Prostate gland (tissue), 2 donors: ENCODE data around the gene ASPHD1. TPM values are rescaled to one million over a fixed set of nuclear protein-coding genes. Genes with fewer than 3 reads are reported as not detected.

Experiments
- DNase-seq: peaks from one replicate; pipeline ENCODE4 v3.0.0-alpha.2; 2019; ENCODE audit warnings: low spot score
- H3K27ac ChIP-seq, 2 donors: fragments of 200-600 bp; sonication (generic); 2 replicates each; pipeline ENCODE4 v1.5.1; 2017 to 2019
- H3K27me3 ChIP-seq: fragments of 200-600 bp; sonication (generic); replicated peaks from 2 replicates; pipeline ENCODE4 v1.5.1; 2019; ENCODE audit not compliant: insufficient read depth
- H3K36me3 ChIP-seq, 2 donors: fragments of 200-600 bp; sonication (generic); 1 replicate in 1 of 2; 2 replicates in 1 of 2; pipeline versions ENCODE4 v1.5.1 to v1.8.1; 2017 to 2019
- H3K4me1 ChIP-seq: fragments of 200-600 bp; sonication (generic); replicated peaks from 2 replicates; pipeline ENCODE4 v1.5.1; 2019
- H3K4me3 ChIP-seq, 2 donors: fragments of 200-600 bp; sonication (generic); 2 replicates each; pipeline ENCODE4 v1.5.1; 2017 to 2019
- H3K9me3 ChIP-seq: fragments of 200-600 bp; sonication (generic); 2 replicates; pipeline ENCODE4 v1.5.1; 2017
- CTCF ChIP-seq, 4 experiments: fragments of 200-600 bp in 2 of 4; fragments of 450-650 bp in 2 of 4; sonication (generic) in 2 of 4; IDR thresholded peaks; 1 replicate in 3 of 4; 2 replicates in 1 of 4; pipeline ENCODE4 v1.5.1; 2016 to 2019; ENCODE audit warnings: antibody characterized with exemption in 4 of 4, mild to moderate bottlenecking in 2 of 4, moderate library complexity in 2 of 4
- POLR2A ChIP-seq: fragments of 450-650 bp; IDR thresholded peaks from one replicate; pipeline ENCODE4 v1.6.1; 2016; ENCODE audit warnings: antibody characterized with exemption, mild to moderate bottlenecking
- POLR2AphosphoS5 ChIP-seq: sonication (generic); formaldehyde crosslinking; IDR thresholded peaks from one replicate; pipeline ENCODE4 v1.6.1; 2017; ENCODE audit warnings: antibody characterized with exemption
- WGBS: methylation state at CpG from one replicate; pipeline ENCODE4 v1.1.5; 2018; 5-methylcytosine and 5-hydroxymethylcytosine counted together
- intact Hi-C: fragments of 100-400 bp; cut with DNase I; formaldehyde crosslinking; loops from one replicate; pipeline ENCODE4 v1.14.2; 2022
- total RNA-seq, 2 donors: library from RNA; depleted of rRNA; stranded (reverse); fragments of >200 nt; gene quantifications; one replicate each; pipeline ENCODE4 v1.1.0, GENCODE V29; 2016

The ASPHD1 gene
- total RNA-seq, 2 donors from 2014 or later, result 1.2 to 5.1 TPM

- H3K27ac ChIP-seq, result no peak overlapping the region
- H3K4me1 ChIP-seq, result peaks cover 3% of the 10 kb centered on the region
- DNase-seq, result no peak
- no peaks in the 10 kb centered on the region for H3K9me3 ChIP-seq
- H3K27me3 ChIP-seq, result no peaks in the 10 kb centered on the region
- intact Hi-C loops, result no loop called here
- TF ChIP-seq CTCF (IDR thresholded peaks at IDR 0.05), result no peak
- TF ChIP-seq POLR2A, result no peak
- TF ChIP-seq POLR2AphosphoS5, result no peak
- 49% methylated on average over 11 of the region's 15 CpGs for WGBS
- no peak overlapping the region for H3K4me3 ChIP-seq
- H3K36me3 ChIP-seq, result no peaks in the 10 kb centered on the region
Measured at GRCh38 chr16:29896841-29897240, 3.4 kb upstream of the ASPHD1 start.

- H3K36me3 ChIP-seq, result no peaks in the 10 kb centered on the region
- no peak for DNase-seq
- no peak overlapping the region for H3K4me3 ChIP-seq
- intact Hi-C loops, result no loop called here
- H3K4me1 ChIP-seq, result peaks cover 3% of the 10 kb centered on the region
- TF ChIP-seq POLR2AphosphoS5 (no peak), CTCF (IDR thresholded peaks at IDR 0.05) (no peak), POLR2A (no peak)
- WGBS, result 62% methylated on average over 4 of the region's 4 CpGs
- H3K9me3 ChIP-seq, result no peaks in the 10 kb centered on the region
- no peak overlapping the region for H3K27ac ChIP-seq
- H3K27me3 ChIP-seq, result no peaks in the 10 kb centered on the region
Measured at GRCh38 chr16:29897333-29897732, 3.0 kb upstream of the ASPHD1 start.

- TF ChIP-seq POLR2AphosphoS5 (no peak), CTCF (IDR thresholded peaks at IDR 0.05) (no peak), POLR2A (no peak)
- Histone ChIP-seq H3K27ac (no peak overlapping the region), H3K4me3 (peak overlapping the region; percentile 35 to 57), H3K4me1 (peaks cover 3% of the 10 kb centered on the region), H3K36me3 (no peaks in the 10 kb centered on the region), H3K9me3 (no peaks in the 10 kb centered on the region), H3K27me3 (no peaks in the 10 kb centered on the region)
- 13% methylated on average over 9 of the region's 9 CpGs for WGBS
- intact Hi-C loops, result no loop called here
- DNase-seq, result no peak
Measured at GRCh38 chr16:29898135-29898803, 2.0 kb upstream of the ASPHD1 start.

GRCh38 chr16:29898804-29899515 is 1.3 kb upstream of the ASPHD1 start:
- peak overlapping the region; percentile 73 to 77 for H3K27ac ChIP-seq
- DNase-seq, result no peak
- WGBS, result 1% methylated on average over 25 of the region's 25 CpGs
- intact Hi-C loops, result no loop called here
- no peak for TF ChIP-seq POLR2AphosphoS5
- TF ChIP-seq CTCF (IDR thresholded peaks at IDR 0.05), result no peak
- no peak for TF ChIP-seq POLR2A
- peaks cover 3% of the 10 kb centered on the region for H3K4me1 ChIP-seq
- no peaks in the 10 kb centered on the region for H3K36me3 ChIP-seq
- peak overlapping the region; percentile 35 to 57 for H3K4me3 ChIP-seq
- H3K9me3 ChIP-seq, result no peaks in the 10 kb centered on the region
- no peaks in the 10 kb centered on the region for H3K27me3 ChIP-seq
